Posterior vena cava (tissue), 2 donors: ENCODE results near the gene TNFRSF1A. TPM values are rescaled to one million over a fixed set of nuclear protein-coding genes. Genes with fewer than 3 reads are reported as not detected.
"Not testable (repeated sequence)": the region's sequence is repeated elsewhere in the genome, so short reads cannot be mapped to it uniquely, and the experiment has no call there.

ENCODE experiments used
- DNase-seq: peaks from one replicate; pipeline ENCODE4 v3.0.0-alpha.2; 2020; ENCODE audit warnings: low spot score
- intact Hi-C, 2 donors: fragments of 100-400 bp; cut with DNase I; formaldehyde crosslinking; loops; one replicate each; pipeline versions ENCODE4 v1.14.1 to v1.14.2; 2022 to 2023
- total RNA-seq, 2 donors: library from RNA; stranded (reverse); fragmentation: NEBNext Ultra II Directional; extraction: Animal tissue kit (Norgen Biotek cat#: 25700); gene quantifications; one replicate each; pipeline ENCODE4 v1.2.1, GENCODE V29; 2021
- donor health status: DM: yes; HTN: yes; CAD: no.
- donor health status: DM: yes; HTN: yes; CAD: no.

TNFRSF1A gene
- total RNA-seq, 2 donors from 2014 or later: 190 to 194 TPM

- peak; percentile 70 for DNase-seq
- intact Hi-C loops: no loop called here
These were observed 46.6 kb downstream of the TNFRSF1A start for GRCh38 chr12:6295094-6295811.

GRCh38 chr12:6294156-6295093, 47.5 kb downstream of the TNFRSF1A start:
- DNase-seq: peak; percentile 22
- intact Hi-C loops: no loop called here

DNA sequence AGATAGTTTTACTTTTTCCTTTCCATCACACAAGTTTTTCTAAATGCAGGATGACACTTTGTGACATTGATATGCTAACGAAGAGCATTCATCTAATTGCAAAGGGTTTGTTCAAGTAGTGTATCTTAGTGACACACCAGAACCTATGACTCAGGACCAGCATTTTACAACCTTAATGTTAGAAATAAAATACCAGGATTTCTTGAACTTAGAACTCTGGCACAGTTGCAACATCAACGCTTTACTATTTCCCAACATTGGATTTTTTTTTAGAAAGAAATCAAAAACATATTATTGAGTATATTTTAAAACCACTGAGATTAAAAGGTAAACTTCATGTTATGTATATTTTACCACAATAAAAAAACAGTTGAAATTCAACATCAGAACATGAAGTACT, 49.3 kb downstream of the TNFRSF1A start:
- intact Hi-C loops: no loop called here
- no peak for DNase-seq

DNA sequence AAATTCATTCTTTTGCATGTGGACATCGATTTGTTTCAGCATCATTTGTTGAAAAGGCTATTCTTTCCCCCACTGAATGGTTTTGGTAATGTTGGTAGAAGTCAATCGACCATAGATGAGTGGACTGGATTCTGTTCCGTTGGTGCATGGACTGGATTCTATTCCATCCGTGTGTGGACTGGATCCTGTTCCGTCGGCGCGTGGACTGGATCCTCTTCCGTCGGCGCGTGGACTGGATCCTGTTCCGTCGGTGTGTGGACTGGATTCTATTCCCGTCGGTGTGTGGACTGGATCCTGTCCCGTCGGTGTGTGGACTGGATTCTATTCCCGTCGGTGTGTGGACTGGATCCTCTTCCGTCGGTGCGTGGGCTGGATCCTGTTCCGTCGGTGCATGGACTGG, 52.0 kb downstream of the TNFRSF1A start:
- intact Hi-C loops: loop anchor here in 1 of 2 donors (10.0 kb wide), 1 partner anchor 305 kb away; no protein-coding TSS in a partner anchor
- not testable (repeated sequence) for DNase-seq

- DNase-seq: peak; percentile 32
- intact Hi-C loops: loop anchor here in 1 of 2 donors (10.0 kb wide), 1 partner anchor 304 kb away; no protein-coding TSS in a partner anchor
These were observed 52.8 kb downstream of the TNFRSF1A start for GRCh38 chr12:6289081-6289480.

DNA sequence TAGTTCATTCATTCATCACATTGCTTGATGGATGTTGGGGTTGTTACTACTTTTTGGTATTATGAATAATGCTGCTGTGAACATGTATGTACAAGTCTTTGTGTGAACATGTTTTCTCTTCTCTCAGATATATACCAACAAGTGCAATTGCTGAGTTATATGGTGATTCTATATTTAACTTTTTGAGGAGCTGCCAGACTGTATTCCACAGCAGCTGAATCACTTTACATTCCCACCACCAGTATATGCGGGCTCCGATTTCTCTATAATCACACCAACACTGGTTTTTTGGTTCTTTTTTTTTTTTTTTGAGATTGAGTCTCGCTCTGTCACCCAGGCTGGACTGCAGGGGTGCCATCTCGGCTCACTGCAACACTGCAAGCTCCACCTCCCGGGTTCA, 53.6 kb downstream of the TNFRSF1A start:
- peak; percentile 13 for DNase-seq
- intact Hi-C loops: loop anchor here in 1 of 2 donors (10.0 kb wide), 1 partner anchor 303 kb away; no protein-coding TSS in a partner anchor

- intact Hi-C loops: loop anchor here in 1 of 2 donors (10.0 kb wide), 1 partner anchor 301 kb away; no protein-coding TSS in a partner anchor
- peak; percentile 10 for DNase-seq
These were observed 56.2 kb downstream of the TNFRSF1A start for GRCh38 chr12:6285532-6286306.

GRCh38 chr12:6285063-6285477, 56.8 kb downstream of the TNFRSF1A start:
- DNase-seq: peak; percentile 82
- intact Hi-C loops: loop anchor here in 1 of 2 donors (10.0 kb wide), 1 partner anchor 300 kb away; no protein-coding TSS in a partner anchor

DNA sequence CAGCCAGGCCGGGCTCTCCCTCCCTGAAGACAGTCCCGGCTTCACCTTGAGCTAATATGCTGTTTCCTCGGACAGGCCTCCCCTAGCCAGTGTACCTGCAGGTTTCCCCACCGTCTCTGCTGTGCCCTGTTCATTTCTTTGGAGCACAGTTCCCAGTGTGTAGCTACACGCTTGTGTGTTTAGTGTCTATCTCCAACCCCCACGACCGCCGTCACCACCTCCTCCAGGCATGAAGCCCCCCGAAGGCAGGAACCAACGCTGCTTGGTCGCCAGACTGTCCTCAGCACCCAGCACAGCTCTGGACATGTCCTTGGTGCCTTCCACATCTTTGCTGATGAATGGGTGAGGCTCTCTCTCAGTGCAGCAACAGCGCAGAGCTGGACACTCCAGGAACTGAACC, 57.6 kb downstream of the TNFRSF1A start:
- DNase-seq: peak; percentile 74

DNA sequence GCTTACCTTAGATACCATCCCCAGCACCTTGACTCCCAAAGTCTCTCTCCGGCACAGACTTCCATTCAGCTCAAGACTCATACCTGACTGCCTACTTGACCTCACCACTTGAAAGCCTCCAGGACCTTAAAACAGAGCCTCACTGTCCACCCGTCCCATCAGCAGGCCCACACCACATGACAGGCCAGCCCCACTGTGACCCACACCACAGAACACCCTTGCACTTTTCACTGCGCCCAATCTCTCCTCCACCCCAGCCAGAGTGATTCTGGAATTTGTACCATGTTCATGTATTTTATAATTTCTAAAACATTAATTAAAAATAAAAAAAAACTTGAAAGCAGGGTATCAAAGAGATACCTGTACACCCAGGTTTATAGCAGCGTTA, 59.4 kb downstream of the TNFRSF1A start:
- intact Hi-C loops: loop anchor here (5.0 to 10.0 kb wide), 5 partner anchors 55 to 298 kb away; no protein-coding TSS in a partner anchor
- DNase-seq: no peak

More for the DNA sequence above, 57.6 kb downstream of the TNFRSF1A start:
- intact Hi-C loops: loop anchor here (5.0 to 10.0 kb wide), 5 partner anchors 57 to 299 kb away; no protein-coding TSS in a partner anchor

DNA sequence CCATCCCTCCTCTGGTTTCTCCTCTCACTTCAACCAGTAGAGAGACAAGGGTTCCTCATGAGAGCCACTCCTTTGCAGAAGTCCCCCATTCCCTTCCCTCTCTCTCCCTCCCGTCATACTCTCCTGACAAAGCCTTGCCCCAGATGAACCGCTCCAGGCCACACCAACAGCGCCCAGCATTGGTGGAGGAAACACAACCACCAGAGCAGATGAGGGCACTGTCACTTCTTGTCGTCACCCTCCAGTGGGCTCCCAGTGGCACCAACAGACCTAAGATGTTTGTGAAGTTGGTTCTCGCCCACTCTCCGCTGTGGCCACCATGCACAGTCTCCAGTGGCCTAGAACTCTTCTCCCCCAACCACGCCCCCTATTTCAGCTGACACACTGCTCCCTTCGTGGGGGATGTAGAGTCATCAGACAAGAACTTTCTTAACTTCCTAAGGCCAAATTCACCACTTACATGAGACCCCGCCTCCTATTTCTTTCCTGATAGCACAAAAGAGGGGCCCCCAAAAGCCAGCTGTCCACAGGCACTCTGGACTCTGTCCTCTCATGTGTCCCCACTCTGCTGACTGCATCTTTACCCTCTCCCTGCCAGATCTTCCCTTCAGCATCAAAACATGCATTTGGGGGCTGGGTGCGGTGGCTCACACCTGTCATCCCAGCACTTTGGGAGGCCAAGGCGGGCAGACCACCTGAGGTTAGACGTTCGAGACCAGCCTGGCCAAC, 60.6 kb downstream of the TNFRSF1A start:
- intact Hi-C loops: loop anchor here (2.0 to 10.0 kb wide), 6 partner anchors 54 to 296 kb away; no protein-coding TSS in a partner anchor
- peak; percentile 59 for DNase-seq

GRCh38 chr12:6280672-6281071, 61.2 kb downstream of the TNFRSF1A start:
- DNase-seq: peak; percentile 68
- intact Hi-C loops: loop anchor here (2.0 to 10.0 kb wide), 6 partner anchors 53 to 296 kb away; no protein-coding TSS in a partner anchor

DNA sequence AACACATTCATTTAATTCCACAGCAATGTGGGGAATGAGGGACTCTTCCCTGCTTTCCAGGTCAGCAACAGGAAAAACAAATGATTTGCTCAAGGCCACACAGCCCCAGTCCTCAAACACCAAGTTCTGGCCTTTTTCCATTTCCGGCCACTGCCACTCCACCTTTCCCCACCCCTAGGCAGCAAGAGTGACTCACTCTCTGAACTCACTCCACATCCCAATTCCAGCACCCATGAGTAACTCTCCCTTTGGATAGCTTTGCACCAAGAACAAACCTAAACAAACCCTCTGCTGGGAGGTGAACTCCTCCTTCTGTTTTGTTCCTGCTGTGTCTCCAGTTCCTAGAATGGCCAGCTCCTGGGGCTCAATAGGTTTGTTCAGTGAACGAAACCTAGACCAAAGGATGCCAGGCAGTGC, 61.8 kb downstream of the TNFRSF1A start:
- DNase-seq: peak; percentile 85
- intact Hi-C loops: loop anchor here (2.0 to 10.0 kb wide), 6 partner anchors 53 to 295 kb away; no protein-coding TSS in a partner anchor

DNA sequence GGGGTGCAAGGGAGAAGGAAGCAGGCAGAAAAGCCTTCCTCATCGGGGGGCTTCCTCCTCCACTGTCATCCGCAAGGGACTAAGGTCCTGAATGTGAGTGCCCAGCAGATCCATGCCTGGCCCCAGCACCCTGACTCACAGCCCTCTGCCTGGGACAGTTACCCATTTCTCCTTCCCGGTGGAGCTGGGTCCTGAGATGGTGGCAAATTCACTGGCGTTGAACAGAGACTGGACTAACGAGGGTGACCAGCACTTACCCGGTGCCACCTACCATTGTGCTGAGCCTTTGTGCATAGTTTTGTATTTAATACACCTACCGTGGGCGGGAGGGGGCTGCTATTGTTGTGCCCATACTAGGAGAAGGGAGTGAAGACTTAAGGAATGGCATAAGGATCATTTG, 62.2 kb downstream of the TNFRSF1A start:
- intact Hi-C loops: loop anchor here (2.0 to 10.0 kb wide), 7 partner anchors 52 to 295 kb away; no protein-coding TSS in a partner anchor
- peak; percentile 76 for DNase-seq

GRCh38 chr12:6279256-6279628, 62.6 kb downstream of the TNFRSF1A start:
- intact Hi-C loops: loop anchor here in 1 of 2 donors (2.0 kb wide), 1 partner anchor 214 kb away; no protein-coding TSS in a partner anchor
- DNase-seq: no peak
